GM18861 (cell line): ENCODE results near the gene SLC5A12.
"Not testable (repeated sequence)": the region's sequence is repeated elsewhere in the genome, so short reads cannot be mapped to it uniquely, and the experiment has no call there.

Source experiments
- ATAC-seq: cut with Tn5 transposase; IDR thresholded peaks from one replicate; pipeline ENCODE4 v1.9.1; 2021; ENCODE audit not compliant: unreplicated experiment

The SLC5A12 gene

DNA sequence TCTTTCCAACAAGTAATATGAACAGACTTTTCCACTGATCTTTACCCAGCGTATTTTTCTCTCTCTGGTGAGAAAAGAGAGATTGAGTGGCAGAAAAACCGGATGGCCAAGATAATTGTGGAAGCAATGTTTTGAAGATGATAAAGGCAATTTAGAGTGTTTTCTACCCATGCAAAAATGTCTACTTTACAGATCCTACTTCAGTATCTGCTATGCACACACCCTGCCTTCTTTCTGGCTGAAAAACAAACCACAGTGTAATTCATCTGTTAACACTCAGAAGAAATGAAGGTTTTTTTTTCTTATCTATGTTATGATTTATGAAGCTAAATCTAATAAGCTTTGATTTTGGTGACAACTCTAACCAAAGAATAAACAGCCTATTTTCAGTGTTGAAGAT, 56.8 kb downstream of the SLC5A12 start:
- ATAC-seq: no peak

DNA sequence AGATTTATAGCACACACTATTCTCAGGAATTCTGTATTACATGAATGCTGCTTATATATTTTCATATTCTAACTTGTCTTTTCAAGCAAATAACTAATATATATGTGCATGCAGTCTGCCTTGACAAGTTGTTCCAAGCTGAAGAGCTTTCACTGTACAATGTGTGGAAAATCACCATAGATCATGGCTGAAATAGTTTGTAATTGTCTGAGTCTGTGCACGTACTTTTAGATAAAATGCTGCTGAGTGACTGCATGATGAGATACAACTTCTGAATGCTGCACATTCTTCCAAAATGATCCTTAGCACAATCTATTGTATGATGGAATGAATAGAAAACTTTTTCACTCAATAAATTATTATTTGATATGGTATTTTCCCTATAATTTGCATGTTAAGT, 58.9 kb downstream of the SLC5A12 start:
- no peak for ATAC-seq

DNA sequence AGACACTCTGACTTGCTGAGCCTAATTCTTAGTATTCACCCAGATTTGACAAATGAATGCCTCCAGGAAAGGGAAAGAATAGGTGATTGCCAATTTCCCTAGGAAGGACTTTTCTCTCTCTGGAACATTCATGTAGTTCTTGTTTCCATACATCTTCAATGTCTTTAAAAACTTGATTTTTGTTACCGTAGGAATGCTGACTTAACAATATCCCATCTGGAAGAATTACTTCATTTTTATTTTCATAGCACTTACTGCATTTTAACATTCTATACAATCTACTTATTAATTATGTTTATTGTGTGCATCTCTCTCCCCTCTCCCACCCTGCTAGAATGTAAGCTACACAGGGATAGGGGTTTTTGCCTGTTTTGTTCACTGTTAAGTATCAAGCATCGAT, 66.6 kb downstream of the SLC5A12 start:
- no peak for ATAC-seq

DNA sequence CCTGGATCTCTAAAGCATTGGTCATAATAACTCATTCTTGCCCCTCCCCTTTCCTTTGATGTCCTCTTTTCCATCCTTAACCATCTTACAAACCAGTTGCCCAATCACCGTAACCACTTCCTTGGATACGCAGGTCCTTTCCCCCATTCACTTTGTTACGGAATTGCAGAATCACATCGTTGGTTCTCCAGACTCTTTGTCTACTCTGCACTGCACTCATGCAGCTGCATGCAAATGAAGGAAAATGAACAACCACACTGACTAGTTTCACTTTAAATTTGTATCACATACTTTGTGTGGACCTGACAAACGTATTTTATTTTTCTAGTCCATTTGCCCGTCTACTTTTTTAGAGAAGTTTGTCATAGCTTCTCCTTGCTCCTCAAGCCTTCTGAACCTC, 69.9 kb downstream of the SLC5A12 start:
- no peak for ATAC-seq

DNA sequence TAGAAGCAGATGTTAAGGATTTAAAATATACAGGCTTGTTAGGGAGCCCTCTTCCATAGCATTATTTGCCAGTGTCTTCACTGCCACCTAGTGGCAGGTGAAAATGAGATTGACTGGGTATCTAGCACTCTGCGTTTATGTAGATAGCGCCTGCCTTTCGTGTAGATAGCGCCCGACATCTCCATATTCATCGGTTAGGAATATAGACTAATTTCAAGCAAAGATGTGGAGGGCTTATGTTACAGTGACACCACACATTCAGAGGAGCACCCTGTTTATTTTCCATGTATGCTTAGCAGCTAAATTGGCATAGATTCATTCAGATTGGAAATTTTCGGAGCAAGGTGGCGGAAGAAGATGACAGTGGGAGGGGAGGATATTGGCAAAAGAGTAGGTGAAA, 72.0 kb downstream of the SLC5A12 start:
- peak; percentile 96 for ATAC-seq

DNA sequence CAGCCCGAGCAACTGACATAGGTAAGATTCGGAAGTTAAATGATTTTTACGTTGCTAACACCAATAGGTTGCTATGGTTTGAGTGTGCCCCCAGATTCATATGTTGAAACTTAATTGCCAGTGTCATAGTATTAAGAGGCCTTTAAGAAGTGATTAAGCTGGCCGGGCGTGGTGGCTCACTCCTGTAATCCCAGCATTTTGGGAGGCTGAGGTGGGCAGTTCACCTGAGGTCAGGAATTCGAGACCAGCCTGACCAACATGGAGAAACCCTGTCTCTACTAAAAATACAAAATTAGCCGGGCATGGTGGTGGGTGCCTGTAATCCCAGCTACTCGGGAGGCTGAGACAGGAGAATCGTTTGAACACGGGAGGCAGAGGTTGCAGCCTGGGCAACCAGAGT, 78.5 kb downstream of the SLC5A12 start:
- ATAC-seq: not testable (repeated sequence)

DNA sequence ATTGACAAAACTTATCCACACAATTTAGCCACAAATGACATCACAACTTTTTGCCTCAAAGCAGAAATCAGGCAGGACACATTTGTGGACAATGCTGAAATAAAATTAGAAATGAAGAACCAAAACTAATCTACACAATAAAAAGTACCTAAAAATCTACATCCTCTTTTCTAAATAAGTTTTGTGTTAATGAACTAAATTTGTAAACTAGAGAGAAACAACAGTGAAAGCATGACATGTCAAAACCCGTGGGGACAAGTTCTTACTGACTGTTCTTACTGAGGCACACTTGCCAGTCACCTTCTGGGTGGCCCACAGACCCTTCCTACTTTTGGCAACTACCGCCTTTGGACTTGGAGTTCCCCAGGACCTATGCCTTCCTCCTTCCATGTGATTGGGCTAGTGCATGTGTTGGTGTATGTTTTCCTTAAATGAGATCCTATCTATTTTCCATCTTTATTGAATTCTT, 89.1 kb downstream of the SLC5A12 start:
- peak; percentile 91 for ATAC-seq

DNA sequence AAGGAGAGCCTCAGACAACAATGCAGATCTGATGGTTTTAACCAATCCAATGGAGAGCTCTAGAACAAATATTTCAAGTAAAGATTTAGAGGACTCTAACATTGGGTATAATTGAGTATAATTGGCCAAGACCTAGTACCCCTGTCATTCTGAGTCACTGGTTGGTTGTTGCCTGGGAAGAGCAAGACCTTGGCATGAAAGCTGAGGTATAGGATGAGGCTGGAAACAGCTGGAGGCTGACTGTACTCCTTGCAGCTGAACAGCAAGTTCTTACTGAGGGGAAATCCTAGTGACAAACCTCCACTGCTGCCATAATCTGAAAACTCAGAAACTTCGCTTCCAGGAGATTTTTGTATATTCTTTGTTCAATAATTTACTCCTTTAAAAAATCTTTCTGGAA, 95.5 kb downstream of the SLC5A12 start:
- no peak for ATAC-seq

DNA sequence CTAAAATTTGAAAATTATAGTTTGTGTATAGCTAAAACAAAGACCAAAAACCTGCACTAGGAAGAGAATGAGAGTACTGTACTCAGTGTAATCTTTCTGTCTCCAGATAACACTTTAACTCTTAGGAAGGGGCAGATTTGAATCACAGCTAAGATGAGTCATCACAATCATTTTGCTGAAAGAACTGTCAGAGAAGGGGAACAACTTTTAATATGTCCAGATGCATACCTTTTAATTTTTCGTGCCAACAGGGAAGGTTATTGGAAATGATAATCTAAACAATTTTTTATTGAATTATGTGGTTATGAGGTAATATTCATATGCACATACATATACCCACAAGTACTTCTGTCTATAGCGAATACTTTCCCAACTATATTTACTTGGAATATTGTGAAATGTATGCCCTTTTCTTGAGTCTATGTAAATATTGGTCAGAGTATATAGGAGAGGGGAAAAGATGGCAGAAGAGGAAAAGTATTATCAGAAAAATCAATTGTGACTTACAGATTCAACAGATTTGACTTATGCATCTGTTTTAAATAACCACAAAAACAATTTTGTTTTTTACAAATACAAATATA, 98.7 kb downstream of the SLC5A12 start:
- peak; percentile 75 for ATAC-seq

DNA sequence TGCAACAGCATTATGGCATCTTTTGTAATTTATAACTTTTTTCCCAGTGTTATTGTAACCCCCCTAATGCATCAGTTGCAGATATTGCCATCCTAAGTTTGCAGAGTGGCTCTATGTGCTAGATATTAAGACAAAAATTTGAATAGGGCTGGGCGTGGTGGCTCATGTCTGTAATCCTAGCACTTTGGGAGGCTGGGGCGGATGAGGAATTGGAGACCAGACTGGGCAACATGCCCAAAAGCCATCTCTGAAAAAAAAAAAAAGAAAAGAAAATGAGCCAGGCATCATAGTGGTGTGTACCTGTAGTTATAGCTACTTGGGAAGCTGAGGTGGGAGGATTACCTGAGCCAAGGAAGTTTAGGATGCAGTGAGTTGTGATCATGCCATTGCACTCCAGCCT, 99.7 kb downstream of the SLC5A12 start:
- no peak for ATAC-seq

DNA sequence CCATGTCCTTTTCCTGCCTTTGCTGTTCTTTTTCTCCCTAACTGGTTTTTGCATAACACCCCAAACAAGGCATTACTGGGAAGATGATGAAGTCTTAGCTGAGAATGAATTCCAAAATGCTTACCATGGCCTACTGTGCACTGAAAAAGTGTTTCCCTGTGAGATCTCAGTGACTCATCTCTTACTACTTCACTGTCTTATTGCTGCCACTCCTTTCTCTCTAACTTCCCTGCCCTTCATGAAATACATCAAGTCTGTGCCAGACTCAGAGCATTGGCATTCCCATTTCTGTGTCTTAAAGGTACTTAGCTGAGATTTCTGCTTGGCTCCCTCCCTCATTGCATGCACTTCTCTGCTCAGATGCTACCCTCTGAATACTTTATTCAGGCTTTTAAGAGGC, 100.7 kb downstream of the SLC5A12 start:
- ATAC-seq: no peak

DNA sequence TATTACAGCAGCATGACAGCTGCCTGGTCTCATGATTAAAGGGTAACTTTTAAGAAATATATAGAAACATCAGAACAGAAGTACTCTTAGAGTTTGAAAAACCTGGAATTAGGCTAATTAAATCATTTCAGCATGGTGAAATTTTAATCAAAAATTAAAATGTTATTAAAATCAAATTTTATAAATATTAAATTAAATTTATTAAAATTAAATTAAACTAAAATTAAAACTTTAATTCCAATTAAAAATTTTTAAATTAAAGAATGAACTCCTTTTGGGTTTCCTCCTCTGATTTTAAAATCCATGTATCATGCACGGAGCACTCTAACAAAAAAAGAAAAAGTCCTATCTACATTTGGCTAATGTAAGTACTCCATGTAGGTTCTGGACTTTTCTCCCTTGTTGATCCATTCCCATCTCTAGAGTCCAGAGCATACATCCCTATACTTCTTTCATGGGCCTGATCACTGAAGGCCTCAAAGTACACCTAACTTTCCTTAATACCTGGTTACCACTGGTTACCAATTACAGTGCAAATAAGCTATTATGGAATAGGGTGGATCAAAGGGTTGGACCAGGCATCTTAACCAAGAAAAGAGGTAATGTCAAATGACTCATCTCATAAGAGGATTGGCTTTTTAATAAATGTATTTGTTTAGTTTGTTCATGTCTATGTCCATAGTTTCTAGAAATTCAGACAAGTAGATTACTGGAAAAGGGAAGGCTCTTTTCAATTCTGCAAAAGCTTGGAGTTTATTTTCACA, 101.4 kb downstream of the SLC5A12 start:
- ATAC-seq: no peak

DNA sequence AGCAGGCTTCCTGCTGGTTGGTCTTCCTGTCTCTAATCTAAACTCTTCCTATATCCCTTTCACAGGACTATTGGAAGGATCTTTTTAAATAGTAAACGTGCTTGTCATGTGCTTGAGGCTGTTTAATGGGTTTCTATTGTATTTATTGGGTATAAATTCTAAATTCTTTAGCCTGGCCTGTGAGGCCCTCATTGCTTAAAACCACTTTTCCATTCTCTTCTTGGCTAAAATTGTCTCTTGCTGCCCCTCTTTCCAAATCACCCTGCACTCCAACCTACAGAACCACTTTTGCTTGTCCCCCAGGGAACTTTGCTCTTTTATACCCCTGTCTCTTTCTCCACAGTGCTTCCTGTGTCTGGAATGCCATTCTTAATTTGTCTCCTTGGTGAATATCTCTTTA, 103.4 kb downstream of the SLC5A12 start:
- no peak for ATAC-seq
